Measurements from ENCODE around the gene HS6ST1.
"Not testable (repeated sequence)": the region's sequence is repeated elsewhere in the genome, so short reads cannot be mapped to it uniquely, and the experiment has no call there.

The HS6ST1 gene

DNA sequence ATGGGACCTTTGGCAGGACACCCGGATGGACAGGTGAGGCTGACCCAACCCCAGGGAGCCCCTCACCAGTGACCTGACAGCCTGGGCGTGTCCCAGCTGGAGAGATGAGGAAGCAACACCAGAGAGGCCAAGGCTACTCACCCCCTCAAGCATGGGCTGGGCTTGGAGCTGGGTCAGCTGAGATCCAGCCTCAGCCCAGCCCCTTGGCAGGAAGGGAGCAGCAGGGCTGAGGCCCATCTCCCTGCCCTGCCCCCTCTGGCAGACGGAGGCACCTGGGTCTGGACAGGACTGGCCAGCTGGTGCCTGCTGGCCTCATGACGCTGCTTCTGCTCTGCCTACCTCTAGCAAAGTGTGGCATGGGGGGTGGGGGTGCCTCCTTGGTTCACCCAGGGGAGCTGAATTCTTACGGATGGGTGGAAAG is 37.8 kb downstream of the HS6ST1 start:
- no peak for DNase-seq

DNA sequence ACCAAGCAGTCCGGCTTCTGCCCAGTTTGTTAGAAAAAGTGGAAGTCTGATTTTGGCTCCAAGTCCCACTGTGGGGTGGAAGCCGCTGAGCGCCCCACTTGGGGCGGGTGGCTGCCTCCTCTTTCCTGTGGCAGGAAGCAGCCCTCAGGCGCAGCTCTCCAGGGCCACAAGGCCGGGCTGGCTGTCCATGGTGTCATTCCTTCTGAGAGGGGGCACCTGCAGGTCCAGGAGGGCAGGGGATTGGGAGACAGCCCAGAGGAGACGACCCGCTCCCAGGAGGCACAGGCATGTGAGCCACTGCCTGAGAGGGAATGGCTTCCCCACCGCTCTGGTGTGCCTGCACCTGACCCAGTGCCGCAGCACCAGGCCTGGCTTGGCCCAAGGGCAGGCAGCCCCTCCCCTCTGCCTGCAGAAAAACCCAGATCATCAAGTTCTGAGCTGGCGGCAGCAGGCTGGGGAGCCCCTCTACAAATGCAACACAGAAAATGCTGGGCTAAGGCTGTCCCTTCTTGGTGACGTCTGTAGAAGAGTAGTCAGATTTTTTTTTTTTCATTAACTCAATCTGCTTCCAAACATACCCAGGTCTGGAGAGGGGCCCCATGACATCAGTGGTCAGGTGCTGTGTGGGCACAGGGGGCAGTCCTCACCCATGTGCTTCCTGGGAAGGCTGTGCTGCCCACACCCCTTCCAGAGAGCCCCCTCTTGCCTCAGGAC is 38.4 kb downstream of the HS6ST1 start:
- DNase-seq = no peak

DNA sequence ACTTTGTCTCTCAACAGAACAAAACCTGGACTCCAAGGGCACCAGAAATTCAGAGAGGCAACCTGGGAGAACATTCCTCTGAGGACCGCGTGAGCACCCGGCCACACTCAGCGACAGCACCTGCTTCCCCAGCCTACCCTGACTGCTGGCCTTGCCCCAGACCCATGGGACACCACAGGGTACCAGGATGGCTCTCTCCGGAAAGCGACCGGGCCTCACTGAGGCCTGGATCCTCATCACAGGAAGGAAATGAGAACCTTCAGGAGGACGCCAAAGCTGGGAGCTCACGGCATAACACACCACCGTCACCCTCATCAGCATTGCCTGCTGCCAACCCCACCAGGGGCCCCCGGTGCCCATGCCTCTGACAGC is 38.9 kb downstream of the HS6ST1 start:
- DNase-seq = no peak

DNA sequence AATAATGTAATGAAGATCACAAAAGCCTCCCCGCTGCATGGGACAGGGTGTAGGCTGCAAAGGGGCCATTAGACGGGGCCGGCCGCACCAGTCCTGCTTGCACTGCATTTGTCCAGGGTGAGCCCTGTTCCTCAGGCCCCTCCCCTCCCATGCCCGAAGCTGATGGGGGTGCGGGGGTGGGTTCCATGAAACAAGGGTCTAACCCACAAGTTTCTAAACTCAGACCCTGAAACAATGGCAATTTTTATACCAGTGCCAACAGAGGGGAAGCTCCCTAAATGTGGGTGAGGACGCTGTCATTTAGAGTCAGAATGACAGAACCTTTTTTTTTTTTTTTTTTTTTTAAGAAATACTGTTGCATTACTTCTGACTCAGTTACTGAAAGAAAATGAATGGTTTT is 39.7 kb downstream of the HS6ST1 start:
- no peak for DNase-seq

DNA sequence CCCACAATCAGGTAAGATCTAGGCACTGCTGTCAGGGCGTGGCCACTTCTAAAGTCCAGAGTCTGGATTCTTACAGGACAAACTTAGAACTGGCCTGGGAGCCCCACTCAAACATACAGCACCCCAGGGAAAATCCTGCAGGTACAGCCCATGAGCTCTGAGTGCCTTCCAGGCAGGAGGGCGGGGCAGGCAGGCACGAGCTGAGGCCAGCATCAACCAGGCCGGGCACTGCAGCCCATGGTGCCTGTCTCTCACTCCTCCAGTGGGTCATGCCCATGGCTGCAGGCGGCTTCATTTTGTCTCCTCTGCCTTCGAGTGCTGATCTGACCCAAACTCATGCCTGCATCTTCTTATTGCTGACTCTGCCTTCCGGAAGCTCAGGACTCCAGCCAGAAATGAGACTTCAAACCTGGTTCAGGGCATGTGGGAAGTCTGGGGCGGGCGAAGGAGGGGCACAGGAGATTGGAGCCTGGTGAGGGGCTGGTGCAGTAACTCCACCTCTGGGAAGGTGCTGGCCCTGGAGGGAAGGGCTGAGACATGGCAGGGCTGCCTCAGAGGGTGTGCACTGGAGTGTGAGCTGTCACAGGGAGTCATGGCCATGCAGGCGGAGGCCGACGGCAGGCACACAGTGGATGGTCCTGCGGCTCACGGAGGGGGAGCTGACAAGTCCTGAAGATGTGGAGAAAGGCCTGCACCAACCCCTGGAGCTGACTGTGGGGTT is 40.5 kb downstream of the HS6ST1 start:
- DNase-seq = no peak

DNA sequence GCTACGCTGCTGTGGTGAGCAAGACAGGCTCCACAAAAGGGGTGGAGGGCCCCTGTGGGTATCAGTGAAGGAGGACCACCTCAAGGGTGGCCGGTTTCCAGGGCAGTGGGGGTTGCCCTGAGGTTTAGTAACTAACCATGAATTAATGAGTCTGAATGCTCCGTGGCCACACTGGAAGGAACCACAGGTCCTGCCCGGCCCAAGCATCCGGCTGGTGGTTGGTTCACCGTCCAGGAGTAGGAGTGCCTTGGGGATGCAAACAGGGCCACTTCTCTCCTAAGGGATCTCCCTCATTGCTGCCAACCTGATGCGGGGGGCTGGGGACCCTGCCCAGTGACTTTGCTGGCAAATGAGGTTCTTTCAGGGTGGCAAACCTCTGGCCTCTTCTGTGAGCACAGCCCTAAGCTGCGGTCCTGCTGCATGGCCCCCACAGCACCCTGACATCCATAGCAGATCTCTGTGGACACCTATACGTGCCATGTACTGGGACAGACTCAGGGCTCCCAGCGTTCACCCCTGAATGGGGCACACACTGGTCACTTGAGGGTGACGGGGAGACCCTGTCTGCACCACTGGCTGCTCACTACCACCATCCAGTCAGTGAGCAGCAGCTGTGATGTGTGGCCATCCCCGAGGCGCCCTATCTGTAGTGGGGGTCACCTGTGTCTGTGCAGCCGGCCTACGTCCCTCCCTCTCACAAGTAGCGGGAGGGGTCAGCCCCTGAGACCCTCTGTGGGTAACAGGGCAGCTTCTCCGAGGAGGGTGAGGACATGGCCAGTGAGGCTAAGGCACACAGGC is 41.6 kb downstream of the HS6ST1 start:
- no peak for DNase-seq

DNA sequence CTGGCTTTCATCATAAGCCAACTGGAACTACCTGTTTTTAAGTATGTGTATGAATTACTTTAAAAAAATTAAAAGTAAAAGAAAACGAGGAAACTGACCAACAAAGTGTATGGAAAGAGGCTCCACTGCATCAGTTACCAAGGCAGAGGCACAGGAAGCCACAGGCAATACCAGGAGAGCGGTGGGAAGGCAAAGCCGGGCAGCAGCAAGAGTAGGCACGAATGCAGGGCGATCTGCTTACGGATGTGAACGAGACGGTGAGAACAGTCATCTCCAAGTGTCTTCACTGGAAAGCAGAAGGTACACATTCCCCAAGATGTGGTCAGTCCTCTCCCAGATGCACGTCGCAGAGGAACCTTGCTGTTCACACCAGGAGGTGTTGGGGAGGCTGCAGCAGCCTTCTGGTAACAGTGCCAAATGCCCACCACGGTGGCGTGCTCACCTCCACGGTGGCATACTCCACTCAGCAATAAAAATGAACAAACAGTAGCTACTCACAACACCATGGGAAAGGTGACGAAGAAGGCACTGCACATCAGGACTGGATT is 43.1 kb downstream of the HS6ST1 start:
- DNase-seq = no peak

DNA sequence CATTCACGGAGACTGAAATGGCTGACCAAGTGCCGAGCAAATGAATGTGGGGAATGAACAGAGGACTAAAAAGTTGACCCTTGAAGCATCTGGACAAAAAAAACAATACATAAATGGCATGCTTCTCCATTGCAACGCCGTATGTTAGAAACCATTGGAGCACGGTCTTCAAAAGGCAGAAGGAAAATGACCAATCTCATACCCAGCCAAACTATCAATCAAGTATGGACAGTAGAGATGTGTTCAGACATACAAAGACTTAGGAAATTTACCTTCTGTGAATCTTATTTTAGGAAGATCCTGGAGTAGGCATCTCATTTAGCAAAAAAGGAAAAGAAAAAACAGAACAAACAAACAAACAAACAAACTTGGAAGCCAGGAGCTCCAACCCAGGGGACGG is 44.5 kb downstream of the HS6ST1 start:
- DNase-seq = no peak

DNA sequence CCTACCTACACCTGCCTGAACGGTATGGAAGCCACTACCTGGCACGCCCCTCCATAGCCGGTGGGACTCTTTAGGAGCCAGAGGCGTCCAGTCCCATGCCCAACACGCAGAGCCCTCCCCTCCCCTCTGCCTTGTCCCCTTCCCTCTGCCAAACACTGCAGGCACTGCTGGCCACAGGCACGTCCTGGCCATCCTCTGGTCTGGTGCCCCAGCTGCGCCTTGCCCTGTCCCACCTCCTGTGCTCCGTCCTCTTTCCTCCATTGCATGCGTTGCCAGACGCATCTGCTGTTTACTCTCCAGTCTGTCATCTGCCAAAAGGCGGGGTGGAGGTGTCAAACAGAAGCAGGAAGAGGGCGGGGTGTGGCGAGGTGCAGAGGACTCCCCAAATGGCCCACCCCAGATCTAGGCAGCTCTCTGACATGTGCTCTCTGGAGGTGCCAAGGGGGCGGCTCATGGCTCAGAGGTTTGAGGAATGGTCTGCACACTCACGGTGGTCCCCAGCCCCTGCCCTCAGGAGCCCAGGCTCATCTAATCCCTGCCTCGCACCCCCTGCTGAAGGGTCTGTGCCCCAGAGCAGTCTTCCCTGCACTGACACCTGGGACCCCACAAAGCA is 45.1 kb downstream of the HS6ST1 start:
- no peak for DNase-seq

DNA sequence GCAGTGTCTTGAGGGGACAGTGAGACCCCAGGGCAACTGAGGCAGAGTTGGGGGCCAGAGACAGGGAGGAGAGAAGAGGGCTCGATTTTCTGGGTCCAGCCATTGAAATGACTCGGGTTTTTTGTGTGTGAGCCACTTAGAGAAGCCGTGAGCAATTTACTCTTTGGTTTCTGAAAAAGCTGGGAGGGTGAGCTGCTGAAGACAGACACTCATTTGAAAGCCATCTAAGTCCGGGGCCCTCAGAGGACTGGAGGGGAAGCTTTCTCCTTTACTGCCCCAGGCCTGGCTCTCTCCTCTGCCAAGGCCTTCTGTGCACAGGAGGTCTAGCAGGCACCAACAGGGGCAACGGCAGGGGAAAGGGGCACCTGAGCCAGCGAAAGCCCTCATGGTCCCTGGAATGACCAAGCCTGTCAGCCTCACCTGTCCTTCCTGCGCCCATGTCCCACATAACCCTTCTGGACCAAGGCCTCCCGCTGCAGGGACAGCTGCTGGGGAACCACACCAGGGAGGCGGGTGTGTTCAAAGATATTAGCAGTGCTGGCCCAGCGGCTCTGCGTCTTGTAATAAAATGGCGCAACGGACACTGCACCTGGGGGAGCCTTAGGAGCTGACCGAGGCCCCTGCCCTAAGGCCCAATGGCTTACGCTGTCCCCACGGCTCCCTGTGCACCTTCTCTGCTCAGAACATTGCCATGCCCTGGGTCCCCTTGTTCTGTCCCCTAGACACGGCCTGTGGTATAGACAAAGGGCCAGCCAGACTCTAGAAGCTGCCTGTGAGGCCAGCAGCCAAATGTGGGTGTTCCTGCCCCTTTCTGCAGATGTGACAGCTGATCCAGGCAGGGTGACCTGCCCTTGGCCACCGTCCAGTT is 45.8 kb downstream of the HS6ST1 start:
- DNase-seq = no peak

DNA sequence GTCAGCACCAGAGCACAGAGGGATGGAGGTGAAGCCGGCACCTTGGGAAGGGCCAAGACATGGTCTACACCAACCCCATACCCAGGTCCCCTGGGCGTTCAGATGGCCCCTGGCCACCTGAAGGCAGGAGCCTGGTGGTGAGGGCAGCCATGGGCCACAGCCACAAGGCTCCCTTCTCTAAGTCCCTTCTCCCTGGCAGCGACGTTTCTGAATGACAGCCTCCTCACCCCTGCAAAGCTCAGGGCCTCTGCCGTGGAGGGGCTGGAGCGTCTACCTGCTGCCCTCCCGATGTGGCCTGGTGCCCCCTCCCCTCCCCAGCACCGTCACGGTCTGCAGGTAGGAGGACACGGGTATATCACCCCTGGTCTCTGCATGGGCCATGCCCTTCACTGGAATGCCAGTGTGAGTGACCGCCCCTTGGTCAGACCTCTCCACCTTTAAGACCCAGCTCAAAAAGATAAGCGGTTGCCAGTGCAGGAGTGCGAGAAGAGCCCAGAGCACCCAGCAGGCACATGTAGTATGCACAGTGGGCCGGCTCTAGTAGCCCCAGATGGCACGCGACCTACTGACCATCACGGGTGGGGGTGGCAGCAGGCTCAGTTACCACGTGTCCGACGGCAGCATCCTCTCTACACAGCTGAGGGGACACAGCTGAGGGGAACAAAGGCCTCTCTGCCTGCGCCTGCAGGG is 46.6 kb downstream of the HS6ST1 start:
- no peak for DNase-seq

DNA sequence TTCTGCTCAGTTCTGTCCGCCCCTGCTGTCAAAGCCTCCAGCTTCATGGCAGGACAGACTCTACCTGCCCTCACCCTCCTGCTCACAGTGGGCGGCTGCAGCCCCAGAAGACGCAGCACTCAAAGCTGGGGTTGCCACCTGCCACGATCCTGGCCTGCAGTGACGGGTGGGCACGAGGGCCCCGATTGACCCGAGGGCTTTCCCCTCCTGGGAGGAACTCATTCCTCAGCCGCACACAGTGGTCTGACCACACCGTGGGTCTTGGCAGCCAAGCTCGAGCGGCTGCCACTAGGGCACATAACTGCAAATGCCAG is 47.1 kb downstream of the HS6ST1 start:
- no peak for DNase-seq

DNA sequence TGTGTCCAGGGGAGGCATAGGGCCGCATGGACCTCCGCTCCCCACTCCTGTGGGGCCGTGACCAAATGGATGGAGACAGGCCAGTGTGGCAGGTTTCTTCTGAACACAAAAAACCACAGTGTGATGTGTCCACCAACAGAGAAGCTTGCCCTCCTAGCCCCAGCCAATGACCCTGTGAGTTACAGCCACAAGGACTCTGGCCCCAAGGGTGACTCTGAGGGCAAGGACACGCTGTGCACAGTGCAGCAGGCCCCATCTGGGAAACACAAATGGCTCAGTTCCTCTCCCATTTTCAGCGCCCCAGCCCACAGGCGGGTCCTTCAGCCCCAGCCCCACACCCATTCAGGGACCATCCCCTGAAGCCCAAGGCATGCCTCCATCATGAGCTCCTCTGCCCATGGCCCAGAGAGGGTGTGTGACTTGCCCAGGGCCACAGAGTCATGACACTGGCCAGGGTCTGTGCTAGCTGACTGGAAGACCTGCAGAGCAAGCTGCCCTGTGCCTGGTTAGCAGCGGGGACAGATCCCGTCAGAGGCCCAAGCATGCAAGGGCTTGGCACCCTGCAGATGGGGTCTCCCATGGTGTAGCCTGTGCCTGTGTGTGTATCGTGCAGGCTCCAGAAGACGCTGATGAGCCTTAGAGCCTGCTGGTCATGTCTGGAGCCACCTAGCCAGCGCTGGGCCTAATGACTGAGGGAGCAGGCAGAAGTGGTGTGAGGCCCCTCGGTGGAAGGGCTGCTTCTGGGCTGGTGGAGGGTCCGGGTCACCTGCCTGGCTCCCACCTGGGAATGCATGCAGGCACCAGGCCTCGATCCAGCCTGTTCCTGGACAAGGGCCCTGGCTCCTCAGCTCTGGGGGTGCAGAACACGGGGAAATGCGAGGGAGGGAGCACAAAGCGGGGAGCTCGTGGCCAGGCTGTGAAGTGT is 47.7 kb downstream of the HS6ST1 start:
- DNase-seq = no peak

DNA sequence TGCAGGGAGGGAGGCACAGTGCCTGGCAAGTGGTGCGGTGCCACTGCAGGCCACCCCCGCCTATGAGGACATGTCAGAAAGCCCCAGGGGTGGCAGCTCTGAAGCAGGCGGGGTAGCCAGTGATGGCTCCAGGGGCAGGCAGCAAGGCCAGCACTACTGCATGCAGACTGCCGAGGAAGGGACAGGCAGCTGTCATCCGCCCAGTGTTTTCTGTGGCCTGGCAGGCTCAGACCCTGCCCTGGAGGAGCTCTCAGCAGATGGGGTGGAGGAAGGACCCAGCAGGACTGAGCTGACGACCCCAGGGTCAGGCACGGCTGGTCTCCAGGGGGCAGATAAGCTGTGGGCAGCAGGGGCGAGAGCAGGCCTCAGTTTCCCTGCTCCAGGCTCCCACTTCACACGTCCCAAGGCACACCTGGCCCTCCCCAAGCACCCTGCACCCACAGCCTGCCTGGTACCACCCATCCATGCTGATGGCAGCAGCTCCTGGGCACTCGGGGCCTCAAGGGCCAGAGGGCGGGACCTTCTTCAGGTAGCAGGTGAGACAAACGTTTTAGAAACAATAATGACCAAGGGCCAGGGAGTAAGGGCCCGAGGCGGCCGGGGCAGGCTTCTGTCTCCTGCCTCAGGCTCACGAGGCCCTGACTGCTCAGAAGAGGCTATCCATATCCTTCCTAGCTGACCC is 48.5 kb downstream of the HS6ST1 start:
- no peak for DNase-seq

DNA sequence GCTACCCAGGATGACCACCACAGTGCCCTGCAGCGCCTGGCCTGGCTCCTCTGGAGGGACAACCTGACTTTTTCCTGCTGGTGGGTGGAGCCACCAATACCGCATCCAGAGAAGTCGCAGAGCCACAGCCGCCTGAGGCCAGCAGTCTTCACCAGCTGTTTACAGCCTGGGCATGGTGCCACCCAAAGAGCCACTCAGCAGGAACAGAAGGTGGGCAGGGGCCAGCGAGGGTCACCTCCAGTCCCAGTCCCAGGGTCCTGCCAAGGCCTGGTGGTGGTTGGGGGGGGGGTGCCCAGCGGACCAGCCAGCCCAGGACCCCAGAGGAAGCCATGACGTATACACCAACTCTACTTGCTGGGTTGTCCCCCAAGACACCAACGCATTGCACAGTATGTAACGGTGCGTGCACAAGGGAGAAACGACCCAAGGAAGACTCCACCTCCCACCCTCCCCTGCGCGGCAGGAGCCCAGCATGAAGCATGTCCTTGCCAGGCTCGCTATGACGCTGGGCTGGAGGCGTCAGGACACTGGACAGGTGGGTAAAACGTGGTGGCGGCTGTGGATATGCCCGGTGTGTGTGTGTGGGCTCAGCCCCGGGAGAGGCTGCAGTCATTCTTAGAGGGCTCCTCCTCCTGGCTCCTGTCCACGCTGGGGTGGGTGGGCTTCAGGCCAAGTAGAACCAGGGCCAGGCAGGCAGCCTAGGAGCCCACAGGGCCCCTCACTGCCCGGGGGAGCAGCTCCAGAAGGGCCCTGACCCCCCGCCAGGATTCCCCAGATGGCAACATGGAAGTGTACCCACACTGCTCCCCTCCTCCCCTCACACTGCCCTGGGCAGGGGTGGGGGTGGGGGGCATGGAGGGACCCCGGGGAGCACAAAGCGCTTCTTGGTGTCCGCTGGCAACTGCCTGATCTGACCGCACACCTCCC is 49.3 kb downstream of the HS6ST1 start:
- DNase-seq = no peak

DNA sequence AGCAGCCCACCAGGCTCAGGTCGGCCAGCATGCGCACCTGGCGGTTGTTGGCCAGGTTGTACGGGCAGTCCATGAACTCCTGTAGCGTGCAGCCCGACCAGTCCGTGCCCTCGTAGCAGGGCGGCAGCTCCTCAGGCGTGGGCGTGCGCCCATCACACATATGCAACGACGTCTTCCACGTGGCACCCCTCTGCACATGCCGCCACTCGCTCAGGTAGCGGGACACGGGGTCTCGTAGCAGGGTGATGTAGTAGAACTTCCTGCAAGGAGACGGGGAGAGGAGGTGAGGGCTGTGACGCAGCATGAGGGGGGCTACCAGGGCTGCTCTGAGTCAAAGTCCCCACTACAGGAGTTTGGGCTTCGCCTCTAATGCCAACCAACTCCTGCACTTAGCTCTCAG is 50.1 kb downstream of the HS6ST1 start:
- not testable (repeated sequence) for DNase-seq

DNA sequence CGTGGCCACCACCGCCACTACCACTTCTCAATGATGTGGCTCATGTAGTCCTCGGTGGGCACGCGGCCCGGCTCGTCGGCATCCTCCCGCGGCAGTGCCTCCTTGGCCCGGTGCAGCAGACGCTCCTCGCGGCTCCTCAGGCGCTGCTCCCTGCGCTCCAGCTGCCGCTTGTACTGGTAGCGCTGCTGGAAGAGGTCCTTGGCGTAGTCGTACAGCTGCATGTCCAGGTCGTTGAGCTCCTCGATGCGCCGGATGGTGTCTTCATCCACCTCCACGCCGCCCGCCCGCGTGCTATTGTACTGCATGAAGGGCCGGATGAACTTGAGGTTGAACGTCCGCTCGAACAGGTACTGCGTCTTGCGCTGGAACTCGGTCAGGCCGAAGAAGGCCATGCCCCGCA is 50.5 kb downstream of the HS6ST1 start:
- DNase-seq = not testable (repeated sequence)

DNA sequence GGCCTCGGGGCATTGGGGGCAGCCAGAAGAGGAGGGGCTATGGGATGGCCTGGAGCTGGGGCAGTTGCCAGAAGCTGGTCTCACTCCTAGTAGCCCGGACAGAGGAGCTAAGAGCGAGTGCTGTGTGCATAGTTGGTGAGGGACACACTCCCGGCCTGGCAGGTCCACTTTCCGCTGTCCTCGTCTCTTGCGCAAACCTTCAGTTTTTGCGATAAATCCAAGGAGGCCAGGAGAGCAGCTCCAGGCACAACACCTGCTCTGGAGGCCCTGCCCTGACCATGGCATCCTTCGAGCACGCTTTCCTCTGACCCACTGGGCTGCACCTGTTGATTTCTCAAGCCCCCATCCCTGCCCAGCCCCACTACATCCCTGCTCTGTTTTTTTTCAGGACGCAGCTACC is 51.0 kb downstream of the HS6ST1 start:
- DNase-seq = not testable (repeated sequence)

DNA sequence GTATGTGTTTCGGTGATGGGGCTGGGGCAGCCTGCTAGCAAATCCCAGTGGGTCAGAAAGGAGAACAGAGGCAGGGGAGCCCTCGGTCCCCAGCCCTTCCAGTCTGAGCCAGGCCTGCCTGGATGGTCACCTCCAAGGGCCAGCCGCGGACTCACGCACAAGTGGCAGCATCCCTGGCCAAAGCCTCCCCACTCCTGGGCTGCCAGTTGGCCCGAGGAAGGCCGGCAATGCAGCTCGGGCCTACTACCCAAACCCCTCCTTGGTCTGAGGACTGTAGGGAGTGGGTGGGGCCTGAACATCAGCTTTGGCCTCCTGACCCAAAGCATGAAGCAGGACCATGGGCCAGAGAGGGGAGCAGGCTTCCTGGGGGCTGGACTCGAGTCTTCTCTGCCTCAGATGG is 51.5 kb downstream of the HS6ST1 start:
- not testable (repeated sequence) for DNase-seq

Measured in activated CD4-positive, alpha-beta T cell treated with anti-CD3 and anti-CD28 coated beads, Interleukin-2, amount 50 U/mL, for 4 hours (primary cell).